ENCODE results near the gene NTHL1.

Gene NTHL1

DNA sequence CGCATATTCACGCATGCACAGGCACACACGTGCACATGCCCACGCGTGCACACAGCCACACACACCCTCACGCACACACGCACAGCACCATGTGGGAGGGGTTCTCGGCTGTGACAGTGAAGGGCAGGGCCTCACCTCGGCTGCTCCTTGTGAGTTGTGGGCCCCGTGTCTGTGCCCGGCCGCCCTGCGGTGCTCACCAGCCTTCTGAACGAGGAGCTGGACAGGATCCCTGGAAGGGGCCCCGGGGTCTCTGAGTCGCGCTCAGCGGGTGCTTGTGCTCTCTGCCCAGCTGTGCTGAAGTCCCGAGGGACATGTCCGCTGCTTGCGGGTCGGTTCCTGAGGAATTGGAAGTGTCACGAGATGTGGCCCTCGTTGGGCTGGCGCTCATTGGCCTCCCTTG, 16.2 kb upstream of the NTHL1 start:
- TF ChIP-seq, protein P1, sequence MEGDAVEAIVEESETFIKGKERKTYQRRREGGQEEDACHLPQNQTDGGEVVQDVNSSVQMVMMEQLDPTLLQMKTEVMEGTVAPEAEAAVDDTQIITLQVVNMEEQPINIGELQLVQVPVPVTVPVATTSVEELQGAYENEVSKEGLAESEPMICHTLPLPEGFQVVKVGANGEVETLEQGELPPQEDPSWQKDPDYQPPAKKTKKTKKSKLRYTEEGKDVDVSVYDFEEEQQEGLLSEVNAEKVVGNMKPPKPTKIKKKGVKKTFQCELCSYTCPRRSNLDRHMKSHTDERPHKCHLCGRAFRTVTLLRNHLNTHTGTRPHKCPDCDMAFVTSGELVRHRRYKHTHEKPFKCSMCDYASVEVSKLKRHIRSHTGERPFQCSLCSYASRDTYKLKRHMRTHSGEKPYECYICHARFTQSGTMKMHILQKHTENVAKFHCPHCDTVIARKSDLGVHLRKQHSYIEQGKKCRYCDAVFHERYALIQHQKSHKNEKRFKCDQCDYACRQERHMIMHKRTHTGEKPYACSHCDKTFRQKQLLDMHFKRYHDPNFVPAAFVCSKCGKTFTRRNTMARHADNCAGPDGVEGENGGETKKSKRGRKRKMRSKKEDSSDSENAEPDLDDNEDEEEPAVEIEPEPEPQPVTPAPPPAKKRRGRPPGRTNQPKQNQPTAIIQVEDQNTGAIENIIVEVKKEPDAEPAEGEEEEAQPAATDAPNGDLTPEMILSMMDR (IDR thresholded peaks at IDR 0.05; ENCODE audit: low read depth, low read length, missing control alignments): no peak
- H3K4me3 ChIP-seq (ENCODE audit: low read depth, low read length): no peak overlapping the region
- no peak for DNase-seq (ENCODE audit: low read depth)

DNA sequence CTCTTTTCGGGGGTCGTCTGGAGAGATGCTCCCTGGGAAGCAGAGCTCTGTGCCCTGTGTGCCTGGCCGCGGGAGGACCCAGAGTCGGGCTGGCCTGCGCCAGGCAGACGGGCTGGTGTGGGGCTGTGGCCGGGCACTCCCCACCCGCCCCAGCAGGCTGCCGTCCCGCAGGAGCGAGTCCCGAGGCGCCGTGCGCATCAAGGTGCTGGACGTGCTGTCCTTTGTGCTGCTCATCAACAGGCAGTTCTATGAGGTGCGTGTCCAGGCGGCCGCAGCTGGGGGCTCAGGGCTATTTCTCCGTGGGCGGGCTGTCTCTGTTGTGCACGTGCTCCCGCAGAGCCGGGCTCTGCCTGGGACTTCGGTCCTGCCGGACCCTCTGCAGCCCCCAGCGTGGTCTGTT, 15.2 kb upstream of the NTHL1 start:
- TF ChIP-seq, protein P1 (IDR thresholded peaks at IDR 0.05; ENCODE audit: low read depth, low read length, missing control alignments): no peak
- no peak for DNase-seq (ENCODE audit: low read depth)
- no peak overlapping the region for H3K4me3 ChIP-seq (ENCODE audit: low read depth, low read length)

DNA sequence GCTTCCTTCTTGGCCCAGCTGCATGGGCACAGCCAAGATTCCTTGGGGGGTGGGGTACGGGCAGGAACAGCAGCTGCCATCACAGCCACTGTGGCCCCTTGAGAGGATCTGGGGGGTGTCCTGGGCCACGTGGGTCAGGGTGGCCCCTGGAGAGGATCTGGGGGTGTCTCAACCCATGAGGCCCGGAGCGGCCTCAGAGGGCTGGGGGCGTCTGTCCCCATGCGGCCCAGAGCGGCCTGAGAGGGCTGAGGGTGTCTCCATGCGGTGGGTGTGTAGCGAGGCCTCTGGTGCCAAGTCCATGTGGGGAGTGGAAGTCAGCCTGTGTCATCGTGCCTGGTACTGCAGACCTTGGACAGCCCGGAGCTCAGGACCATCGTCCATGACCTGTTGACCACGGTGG, 13.9 kb upstream of the NTHL1 start:
- no peak for DNase-seq (ENCODE audit: low read depth)
- no peak overlapping the region for H3K4me3 ChIP-seq (ENCODE audit: low read depth, low read length)
- TF ChIP-seq, protein P1 (IDR thresholded peaks at IDR 0.05; ENCODE audit: low read depth, low read length, missing control alignments): no peak

DNA sequence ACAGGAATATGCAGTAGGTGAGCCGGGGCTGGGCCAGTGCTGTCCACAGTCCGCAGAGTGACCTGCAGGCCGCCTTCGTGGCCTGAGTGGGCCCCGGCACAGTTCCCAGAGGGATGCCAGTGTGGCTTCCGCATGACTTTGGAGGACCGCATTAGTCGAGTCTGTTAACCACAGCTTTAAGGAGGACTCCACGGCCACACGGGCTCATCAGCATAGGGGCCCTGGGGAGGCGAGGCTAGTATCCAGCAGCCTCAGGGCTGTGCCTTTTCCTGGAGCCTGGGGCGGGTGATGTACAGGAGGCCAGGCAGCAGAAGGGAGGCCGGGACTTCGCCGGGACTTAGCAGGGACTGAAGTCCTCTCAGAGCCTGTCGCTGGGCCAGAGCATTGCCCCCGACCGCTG, 13.4 kb upstream of the NTHL1 start:
- TF ChIP-seq, protein P1 (IDR thresholded peaks at IDR 0.05; ENCODE audit: low read depth, low read length, missing control alignments): no peak

DNA sequence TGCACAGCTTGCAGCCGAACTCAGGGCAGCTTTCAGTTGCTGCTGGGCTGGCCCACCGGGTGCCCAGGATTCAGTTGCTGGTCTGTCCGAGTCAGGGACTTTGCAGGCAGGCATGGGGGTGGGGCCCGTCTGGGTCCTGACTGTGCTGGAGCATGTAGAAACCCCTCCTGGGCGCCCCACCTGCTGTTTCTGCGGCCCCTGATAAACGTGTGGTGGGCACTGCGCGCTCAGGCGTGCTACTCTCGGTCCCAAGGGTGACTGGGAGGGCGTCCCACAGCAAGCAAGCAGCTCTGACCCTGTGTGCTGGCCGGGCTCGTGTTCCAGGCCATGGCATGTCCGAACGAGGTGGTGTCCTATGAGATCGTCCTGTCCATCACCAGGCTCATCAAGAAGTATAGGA, 12.7 kb upstream of the NTHL1 start:
- H3K4me3 ChIP-seq (ENCODE audit: low read depth, low read length): no peak overlapping the region
- TF ChIP-seq, protein P1 (IDR thresholded peaks at IDR 0.05; ENCODE audit: low read depth, low read length, missing control alignments): no peak
- no peak for DNase-seq (ENCODE audit: low read depth)

More for the DNA sequence above, 13.4 kb upstream of the NTHL1 start:
- no peak for DNase-seq (ENCODE audit: low read depth)
- no peak overlapping the region for H3K4me3 ChIP-seq (ENCODE audit: low read depth, low read length)

DNA sequence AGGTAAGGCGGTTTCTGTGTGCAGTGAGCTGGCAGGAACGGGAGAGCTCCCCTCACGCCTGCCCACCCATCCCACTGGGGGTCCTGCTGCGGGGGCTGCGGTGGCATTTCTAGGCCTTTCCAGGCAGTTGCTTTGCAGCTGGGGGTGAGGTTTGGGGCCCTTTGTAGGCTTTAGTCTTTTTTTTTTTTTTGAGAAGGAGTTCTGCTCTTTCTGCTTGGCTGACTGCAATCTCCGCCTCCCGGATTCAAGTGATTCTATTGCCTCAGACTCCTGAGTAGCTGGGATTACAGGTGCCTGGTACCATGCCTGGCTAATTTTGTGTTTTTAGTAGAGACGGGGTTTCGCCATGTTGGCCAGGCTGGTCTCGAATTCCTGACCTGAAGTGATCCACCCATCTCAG, 11.2 kb upstream of the NTHL1 start:
- no peak for DNase-seq (ENCODE audit: low read depth)
- TF ChIP-seq, protein P1 (IDR thresholded peaks at IDR 0.05; ENCODE audit: low read depth, low read length, missing control alignments): no peak
- H3K4me3 ChIP-seq (ENCODE audit: low read depth, low read length): no peak overlapping the region

DNA sequence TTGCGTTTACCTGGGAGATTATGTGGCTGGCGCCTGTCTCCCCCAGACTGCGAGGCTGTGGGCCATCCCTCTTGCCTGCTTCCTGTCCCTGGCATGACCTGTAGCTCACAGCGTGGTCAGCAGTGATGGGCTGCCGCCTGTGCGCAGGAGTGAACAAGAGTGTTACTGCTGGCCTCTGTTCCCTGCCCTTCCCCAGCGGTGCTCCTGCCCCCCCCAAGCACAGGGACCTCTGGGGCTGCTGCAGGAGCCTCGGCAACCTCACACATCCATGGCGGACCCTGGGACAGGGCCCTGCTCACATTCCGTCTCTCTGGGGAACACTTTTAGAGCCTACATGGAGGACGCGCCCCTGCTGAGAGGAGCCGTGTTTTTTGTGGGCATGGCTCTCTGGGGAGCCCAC, 10.8 kb upstream of the NTHL1 start:
- TF ChIP-seq, protein P1 (IDR thresholded peaks at IDR 0.05; ENCODE audit: low read depth, low read length, missing control alignments): no peak
- DNase-seq (ENCODE audit: low read depth): no peak
- no peak overlapping the region for H3K4me3 ChIP-seq (ENCODE audit: low read depth, low read length)

Measured in GM12864 (cell line).